ENCODE measurements around the gene FOLR2.

DNA sequence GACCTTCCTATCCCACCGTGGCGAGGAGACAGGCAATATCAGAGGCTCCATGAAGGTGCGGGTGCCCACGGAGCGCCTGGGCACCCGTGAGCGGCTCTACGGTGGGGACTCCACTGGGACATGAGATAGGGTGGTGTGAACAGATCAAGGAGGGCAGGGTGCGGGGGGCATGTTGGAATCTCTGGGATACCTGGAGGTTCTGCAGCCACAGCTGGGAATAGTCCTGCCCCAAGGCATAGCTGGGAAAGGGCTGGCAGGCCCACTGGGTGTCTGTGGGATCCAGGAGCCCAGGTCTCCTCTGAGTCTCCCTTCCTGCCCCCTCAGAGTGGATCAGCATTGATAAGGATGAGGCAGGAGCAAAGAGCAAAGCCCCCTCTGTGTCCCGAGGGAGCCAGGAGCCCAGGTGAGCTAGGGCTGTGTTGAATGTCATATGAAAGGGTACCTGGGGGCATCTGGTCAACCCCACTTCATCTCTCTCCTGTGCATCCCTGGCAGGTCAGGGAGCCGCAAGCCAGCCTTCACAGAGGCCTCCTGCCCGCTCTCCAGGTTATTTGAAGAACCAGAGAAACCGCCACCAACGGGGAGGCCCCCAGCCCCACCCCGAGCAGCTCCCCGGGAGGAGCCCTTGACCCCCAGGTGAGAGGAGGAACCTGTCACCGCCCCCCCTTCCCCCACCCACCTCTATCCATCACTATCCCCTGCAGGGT lies 18.9 kb downstream of the FOLR2 start:
- TF ChIP-seq, protein P1, sequence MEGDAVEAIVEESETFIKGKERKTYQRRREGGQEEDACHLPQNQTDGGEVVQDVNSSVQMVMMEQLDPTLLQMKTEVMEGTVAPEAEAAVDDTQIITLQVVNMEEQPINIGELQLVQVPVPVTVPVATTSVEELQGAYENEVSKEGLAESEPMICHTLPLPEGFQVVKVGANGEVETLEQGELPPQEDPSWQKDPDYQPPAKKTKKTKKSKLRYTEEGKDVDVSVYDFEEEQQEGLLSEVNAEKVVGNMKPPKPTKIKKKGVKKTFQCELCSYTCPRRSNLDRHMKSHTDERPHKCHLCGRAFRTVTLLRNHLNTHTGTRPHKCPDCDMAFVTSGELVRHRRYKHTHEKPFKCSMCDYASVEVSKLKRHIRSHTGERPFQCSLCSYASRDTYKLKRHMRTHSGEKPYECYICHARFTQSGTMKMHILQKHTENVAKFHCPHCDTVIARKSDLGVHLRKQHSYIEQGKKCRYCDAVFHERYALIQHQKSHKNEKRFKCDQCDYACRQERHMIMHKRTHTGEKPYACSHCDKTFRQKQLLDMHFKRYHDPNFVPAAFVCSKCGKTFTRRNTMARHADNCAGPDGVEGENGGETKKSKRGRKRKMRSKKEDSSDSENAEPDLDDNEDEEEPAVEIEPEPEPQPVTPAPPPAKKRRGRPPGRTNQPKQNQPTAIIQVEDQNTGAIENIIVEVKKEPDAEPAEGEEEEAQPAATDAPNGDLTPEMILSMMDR (IDR thresholded peaks at IDR 0.05; ENCODE audit: low read depth, low read length): no peak
- no peak for TF ChIP-seq EZH2phosphoT487 (IDR thresholded peaks at IDR 0.05; ENCODE audit: low read depth)
